GM12878 (cell line): ENCODE data around the gene TACR3. TPM values are rescaled to one million over a fixed set of nuclear protein-coding genes. Genes with fewer than 3 reads are reported as not detected.

ENCODE experiments used
- ATAC-seq: fragments of 200-7000 bp; cut with Tn5 transposase; 3 replicates; pipeline ENCODE4 v1.9.1; 2020; ENCODE audit warnings: mild to moderate bottlenecking, moderate library complexity
- BruUV-seq: library from RNA; stranded (reverse); fragments of 400-500 nt; replicated peaks from 2 replicates; lab custom pipeline; 2021; lab: Mats Ljungman, UMichigan
- CTCF ChIA-PET: fragments of 300-600 bp; sonication (Branson Sonifier 250); formaldehyde crosslinking; extraction: SDS; loops from one replicate; lab custom pipeline; 2021; ENCODE audit warnings: inconsistent platforms; lab: Yijun Ruan, JAX
- POLR2A ChIA-PET: fragments of 350-600 bp; formaldehyde crosslinking; extraction: SDS; loops from one replicate; lab custom pipeline; 2021; ENCODE audit warnings: inconsistent platforms; lab: Charles Lee
- RAD21 ChIA-PET: fragments of 300-600 bp; sonication (Branson Sonifier 250); formaldehyde crosslinking; loops from one replicate; lab custom pipeline; 2023; ENCODE audit warnings: antibody characterized with exemption; ENCODE audit not compliant: unreplicated experiment; lab: Charles Lee
- SMC1A ChIA-PET: fragments of 300-600 bp; sonication (Branson Sonifier 250); formaldehyde crosslinking; loops from one replicate; lab custom pipeline; 2023; ENCODE audit not compliant: unreplicated experiment, uncharacterized antibody; lab: Charles Lee
- DNase-seq: peaks from one replicate; pipeline ENCODE4 v3.0.0-alpha.2; 2011; ENCODE audit warnings: low read depth, low spot score
- FAIRE-seq: peaks from 3 replicates; lab custom pipeline; 2011; peaks lifted over from hg19 to GRCh38; lab: Jason Lieb, UNC
- H2AFZ ChIP-seq: 2 replicates; pipeline ENCODE4 v1.6.0; 2011; ENCODE audit warnings: low read depth, low read length, control low read depth; ENCODE audit not compliant: control insufficient read depth
- H3K27ac ChIP-seq: 2 replicates; pipeline ENCODE4 v1.5.1; 2011; ENCODE audit warnings: control low read depth; ENCODE audit not compliant: control insufficient read depth, insufficient read depth
- H3K27me3 ChIP-seq, 2 experiments: replicated peaks in 1 of 2; 2 replicates each; pipeline versions ENCODE4 v1.6.0 to v1.6.1; 2011; ENCODE audit warnings: low read length in 1 of 2; ENCODE audit not compliant: control insufficient read depth in 2 of 2, insufficient read depth in 2 of 2
- H3K36me3 ChIP-seq, 2 experiments: 2 replicates each; pipeline ENCODE4 v1.5.1; 2011; ENCODE audit warnings: low read length in 1 of 2; ENCODE audit not compliant: control insufficient read depth in 2 of 2, insufficient read depth in 2 of 2
- H3K4me1 ChIP-seq: 2 replicates; pipeline ENCODE4 v1.6.1; 2011; ENCODE audit warnings: mild to moderate bottlenecking, low read length, moderate library complexity, mixed read lengths; ENCODE audit not compliant: control insufficient read depth, insufficient read depth
- H3K4me2 ChIP-seq: 2 replicates; pipeline ENCODE4 v1.6.0; 2011; ENCODE audit warnings: control low read depth; ENCODE audit not compliant: control insufficient read depth, insufficient read depth
- H3K4me3 ChIP-seq: fragments of 200-600 bp; sonication (generic); 2 replicates; pipeline ENCODE4 v1.5.1; 2016
- H3K79me2 ChIP-seq: 2 replicates; pipeline ENCODE4 v1.6.0; 2011; ENCODE audit warnings: low read length; ENCODE audit not compliant: control insufficient read depth, insufficient read depth
- H3K9ac ChIP-seq: 2 replicates; pipeline ENCODE4 v1.8.0; 2011; ENCODE audit warnings: low read length, control low read depth, mixed read lengths; ENCODE audit not compliant: control insufficient read depth, insufficient read depth
- H3K9me3 ChIP-seq: replicated peaks from 3 replicates; pipeline ENCODE4 v1.5.1; 2011; ENCODE audit warnings: mild to moderate bottlenecking, low read length; ENCODE audit not compliant: control insufficient read depth, insufficient read depth
- H4K20me1 ChIP-seq: 2 replicates; pipeline ENCODE4 v1.6.0; 2011; ENCODE audit not compliant: control insufficient read depth, insufficient read depth
- ESRRA ChIP-seq: IDR thresholded peaks from 2 replicates; pipeline ENCODE4 v1.6.1; 2012; ENCODE audit warnings: mild to moderate bottlenecking, low read length, improper control_type of control experiment
- MTA2 ChIP-seq: fragments of 450-650 bp; IDR thresholded peaks from 2 replicates; pipeline ENCODE4 v1.6.1; 2016; ENCODE audit warnings: low read depth, mild to moderate bottlenecking, moderate library complexity
- MTA3 ChIP-seq: IDR thresholded peaks from 2 replicates; pipeline ENCODE4 v1.6.1; 2012; ENCODE audit warnings: low read length, inconsistent platforms, borderline replicate concordance
- NFIC ChIP-seq: IDR thresholded peaks from 2 replicates; pipeline ENCODE4 v1.6.1; 2012; ENCODE audit warnings: low read depth, mild to moderate bottlenecking, inconsistent platforms, low read length, moderate library complexity
- PAX5 ChIP-seq: IDR thresholded peaks from 2 replicates; pipeline ENCODE4 v1.6.1; 2011; ENCODE audit warnings: low read depth, low read length, borderline replicate concordance
- RAD51 ChIP-seq: fragments of 450-650 bp; IDR thresholded peaks from 2 replicates; pipeline ENCODE4 v1.6.1; 2016; ENCODE audit warnings: moderate library complexity, mild to moderate bottlenecking, inconsistent platforms
- RELA ChIP-seq: fragments of 450-650 bp; IDR thresholded peaks from 2 replicates; pipeline ENCODE4 v1.8.0; 2014; ENCODE audit warnings: borderline replicate concordance; ENCODE audit not compliant: partially characterized antibody
- SMARCA5 ChIP-seq: fragments of 450-650 bp; IDR thresholded peaks from 2 replicates; pipeline ENCODE4 v1.6.1; 2017; ENCODE audit warnings: mild to moderate bottlenecking
- WRNIP1 ChIP-seq: IDR thresholded peaks from 2 replicates; pipeline ENCODE4 v1.6.1; 2011; ENCODE audit warnings: low read depth, low read length, improper control_type of control experiment, borderline replicate concordance
- WGBS: methylation state at CpG from one replicate; pipeline ENCODE4 v1.1.6; 2016; ENCODE audit warnings: low lambda C conversion rate; ENCODE audit not compliant: insufficient replicate concordance, insufficient coverage; ENCODE audit errors: missing lambda C conversion rate; 5-methylcytosine and 5-hydroxymethylcytosine counted together
- in situ Hi-C: fragments of 300-500 bp; cut with MboI; formaldehyde crosslinking; loops from 9 replicates; pipeline ENCODE4 v1.14.3; 2018; ENCODE audit warnings: mixed read lengths
- intact Hi-C: fragments of 100-400 bp; cut with micrococcal nuclease; formaldehyde crosslinking; loops from one replicate; pipeline ENCODE4 v1.14.2; 2022; ENCODE audit not compliant: unreplicated experiment
- polyA plus RNA-seq, 11 experiments: library from polyadenylated mRNA; depleted of rRNA in 4 of 11; unstranded in 6 of 11; stranded (reverse) in 5 of 11; fragments of >200 nt; fragmentation: Nextera tagmentation in 4 of 11; fragmentation: Illumina TruSeq in 1 of 11; extraction: Ambion mirVana in 4 of 11; extraction: Trizol in 1 of 11; gene quantifications; 1 replicate in 1 of 11; 2 replicates in 10 of 11; pipeline versions ENCODE4 v1.2.1 to v1.2.3, GENCODE V29; 2011 to 2016; ENCODE audit warnings: inconsistent platforms in 2 of 11, missing spikeins in 2 of 11, low read depth in 1 of 11
- total RNA-seq, 4 experiments: library from RNA; depleted of rRNA in 3 of 4; stranded (reverse); fragments of >200 nt in 3 of 4; fragmentation: Illumina TruSeq in 1 of 4; extraction: Trizol in 1 of 4; gene quantifications; 2 replicates each; pipeline versions ENCODE4 v1.2.1 to v1.2.3, GENCODE V29; 2013 to 2021
- TF ChIP-seq, protein P1 (sequence below): fragments of 450-650 bp; IDR thresholded peaks from 2 replicates; pipeline ENCODE4 v1.6.1; 2017; ENCODE audit warnings: borderline replicate concordance
- TF ChIP-seq, protein P2 (sequence below): fragments of 450-650 bp; IDR thresholded peaks from 2 replicates; pipeline ENCODE4 v1.6.1; 2018; ENCODE audit warnings: borderline replicate concordance, mild to moderate bottlenecking; ENCODE audit not compliant: partially characterized antibody

Gene TACR3
- total and polyA plus RNA-seq, 10 of the 15 experiments (the other 5 are each of a cell fraction or from before 2014, with no cell fraction given) = not detected

DNA sequence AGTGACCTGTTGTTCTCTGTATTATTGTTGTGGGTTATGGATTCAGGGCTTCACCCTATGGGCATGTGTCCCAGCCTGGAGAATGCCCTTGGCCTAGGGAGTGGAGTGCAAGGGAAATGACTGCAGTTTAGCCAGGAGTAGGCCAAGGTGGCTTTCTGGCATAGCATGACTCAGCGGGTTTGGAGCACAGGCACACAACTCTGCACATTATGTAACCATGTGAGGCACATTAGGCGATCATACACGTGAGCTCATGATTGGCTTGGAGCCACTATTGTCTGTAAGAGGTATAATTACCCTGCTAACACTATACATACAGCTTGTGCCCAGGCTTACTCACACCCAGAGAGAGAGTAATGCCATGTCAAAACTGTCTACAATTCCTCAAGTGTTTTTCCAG is 35.1 kb upstream of the TACR3 start:
- ChIA-PET SMC1A (no interaction called here), CTCF (no interaction called here), POLR2A (no interaction called here), RAD21 (no interaction called here)
- FAIRE-seq (no peak), DNase-seq (no peak), ATAC-seq (no peak)
- Histone ChIP-seq H3K79me2 (no peaks in the 10 kb centered on the region), H3K36me3 (no peaks in the 10 kb centered on the region), H3K9ac (no peak overlapping the region), H3K4me3 (no peak overlapping the region), H3K4me2 (no peak overlapping the region), H4K20me1 (no peaks in the 10 kb centered on the region), H3K4me1 (no peaks in the 10 kb centered on the region), H3K9me3 (no peaks in the 10 kb centered on the region), H2AFZ (no peak overlapping the region), H3K27me3 (no peaks in the 10 kb centered on the region), H3K27ac (no peak overlapping the region)
- in situ Hi-C loops (no loop called here), intact Hi-C loops (no loop called here)
- TF ChIP-seq, protein P1, sequence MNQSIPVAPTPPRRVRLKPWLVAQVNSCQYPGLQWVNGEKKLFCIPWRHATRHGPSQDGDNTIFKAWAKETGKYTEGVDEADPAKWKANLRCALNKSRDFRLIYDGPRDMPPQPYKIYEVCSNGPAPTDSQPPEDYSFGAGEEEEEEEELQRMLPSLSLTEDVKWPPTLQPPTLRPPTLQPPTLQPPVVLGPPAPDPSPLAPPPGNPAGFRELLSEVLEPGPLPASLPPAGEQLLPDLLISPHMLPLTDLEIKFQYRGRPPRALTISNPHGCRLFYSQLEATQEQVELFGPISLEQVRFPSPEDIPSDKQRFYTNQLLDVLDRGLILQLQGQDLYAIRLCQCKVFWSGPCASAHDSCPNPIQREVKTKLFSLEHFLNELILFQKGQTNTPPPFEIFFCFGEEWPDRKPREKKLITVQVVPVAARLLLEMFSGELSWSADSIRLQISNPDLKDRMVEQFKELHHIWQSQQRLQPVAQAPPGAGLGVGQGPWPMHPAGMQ = no peak
- no peak for TF ChIP-seq MTA3
- TF ChIP-seq RELA = no peak
- TF ChIP-seq RAD51 = no peak
- TF ChIP-seq ESRRA = no peak
- no peak for TF ChIP-seq MTA2
- TF ChIP-seq, protein P2, sequence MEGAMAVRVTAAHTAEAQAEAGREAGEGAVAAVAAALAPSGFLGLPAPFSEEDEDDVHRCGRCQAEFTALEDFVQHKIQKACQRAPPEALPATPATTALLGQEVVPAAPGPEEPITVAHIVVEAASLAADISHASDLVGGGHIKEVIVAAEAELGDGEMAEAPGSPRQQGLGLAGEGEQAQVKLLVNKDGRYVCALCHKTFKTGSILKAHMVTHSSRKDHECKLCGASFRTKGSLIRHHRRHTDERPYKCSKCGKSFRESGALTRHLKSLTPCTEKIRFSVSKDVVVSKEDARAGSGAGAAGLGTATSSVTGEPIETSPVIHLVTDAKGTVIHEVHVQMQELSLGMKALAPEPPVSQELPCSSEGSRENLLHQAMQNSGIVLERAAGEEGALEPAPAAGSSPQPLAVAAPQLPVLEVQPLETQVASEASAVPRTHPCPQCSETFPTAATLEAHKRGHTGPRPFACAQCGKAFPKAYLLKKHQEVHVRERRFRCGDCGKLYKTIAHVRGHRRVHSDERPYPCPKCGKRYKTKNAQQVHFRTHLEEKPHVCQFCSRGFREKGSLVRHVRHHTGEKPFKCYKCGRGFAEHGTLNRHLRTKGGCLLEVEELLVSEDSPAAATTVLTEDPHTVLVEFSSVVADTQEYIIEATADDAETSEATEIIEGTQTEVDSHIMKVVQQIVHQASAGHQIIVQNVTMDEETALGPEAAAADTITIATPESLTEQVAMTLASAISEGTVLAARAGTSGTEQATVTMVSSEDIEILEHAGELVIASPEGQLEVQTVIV = no peak
- TF ChIP-seq NFIC = no peak
- TF ChIP-seq WRNIP1 = no peak
- TF ChIP-seq PAX5 = no peak
- no peak for TF ChIP-seq SMARCA5
- WGBS = 58% methylated on average over 3 of the region's 3 CpGs
- BruUV-seq = no TSS peak
